PFSK-1 (cell line): ENCODE measurements around the gene PRICKLE4.
A peak's percentile ranks its signal among the peaks of the same experiment; 100 is the strongest.

ENCODE experiments used
- FOXP2 ChIP-seq: optimal IDR thresholded peaks from 2 replicates; pipeline ENCODE3; 2011; ENCODE audit warnings: borderline replicate concordance, control low read depth, inconsistent platforms; ENCODE audit not compliant: insufficient read depth; ENCODE audit errors: extremely low read length, extremely low read depth
- POLR2AphosphoS5 ChIP-seq: IDR thresholded peaks from 2 replicates; pipeline ENCODE4 v1.6.1; 2012; ENCODE audit warnings: low read depth, mild to moderate bottlenecking, control low read depth, low read length, moderate library complexity
- SIN3A ChIP-seq: IDR thresholded peaks from 2 replicates; pipeline ENCODE4 v1.6.1; 2012; ENCODE audit warnings: mild to moderate bottlenecking, low read length, moderate library complexity, borderline replicate concordance; ENCODE audit not compliant: insufficient read depth
- TAF1 ChIP-seq: IDR thresholded peaks from 2 replicates; pipeline ENCODE4 v1.6.1; 2012; ENCODE audit warnings: low read length, control low read depth, borderline replicate concordance; ENCODE audit not compliant: insufficient read depth
- TF ChIP-seq, protein P1 (sequence below), 2 experiments: IDR thresholded peaks; 2 replicates each; pipeline versions ENCODE4 v1.6.1 to v1.8.0; 2011 to 2012; ENCODE audit warnings: low read depth in 2 of 2, low read length in 2 of 2, control low read depth in 1 of 2, inconsistent platforms in 1 of 2, mild to moderate bottlenecking in 1 of 2, moderate library complexity in 1 of 2; ENCODE audit not compliant: insufficient read depth in 1 of 2

PRICKLE4 gene

DNA sequence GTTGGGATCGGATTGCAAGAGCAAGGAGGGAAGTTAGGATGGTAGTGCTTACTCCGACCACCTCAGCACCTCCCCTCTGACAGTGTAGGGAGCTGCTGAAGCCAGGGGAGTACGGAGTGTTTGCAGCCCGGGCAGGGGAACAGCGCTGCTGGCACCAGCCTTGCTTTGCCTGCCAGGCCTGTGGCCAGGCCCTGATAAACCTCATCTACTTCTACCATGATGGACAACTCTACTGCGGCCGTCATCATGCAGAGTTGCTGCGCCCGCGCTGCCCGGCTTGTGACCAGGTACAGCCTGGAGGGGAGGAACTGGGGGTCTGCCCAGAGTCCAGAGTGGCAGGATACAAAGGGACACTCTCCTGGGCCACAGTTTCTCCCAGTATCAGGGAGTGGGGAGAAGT is 4.7 kb downstream of the PRICKLE4 start:
- TF ChIP-seq, protein P1, sequence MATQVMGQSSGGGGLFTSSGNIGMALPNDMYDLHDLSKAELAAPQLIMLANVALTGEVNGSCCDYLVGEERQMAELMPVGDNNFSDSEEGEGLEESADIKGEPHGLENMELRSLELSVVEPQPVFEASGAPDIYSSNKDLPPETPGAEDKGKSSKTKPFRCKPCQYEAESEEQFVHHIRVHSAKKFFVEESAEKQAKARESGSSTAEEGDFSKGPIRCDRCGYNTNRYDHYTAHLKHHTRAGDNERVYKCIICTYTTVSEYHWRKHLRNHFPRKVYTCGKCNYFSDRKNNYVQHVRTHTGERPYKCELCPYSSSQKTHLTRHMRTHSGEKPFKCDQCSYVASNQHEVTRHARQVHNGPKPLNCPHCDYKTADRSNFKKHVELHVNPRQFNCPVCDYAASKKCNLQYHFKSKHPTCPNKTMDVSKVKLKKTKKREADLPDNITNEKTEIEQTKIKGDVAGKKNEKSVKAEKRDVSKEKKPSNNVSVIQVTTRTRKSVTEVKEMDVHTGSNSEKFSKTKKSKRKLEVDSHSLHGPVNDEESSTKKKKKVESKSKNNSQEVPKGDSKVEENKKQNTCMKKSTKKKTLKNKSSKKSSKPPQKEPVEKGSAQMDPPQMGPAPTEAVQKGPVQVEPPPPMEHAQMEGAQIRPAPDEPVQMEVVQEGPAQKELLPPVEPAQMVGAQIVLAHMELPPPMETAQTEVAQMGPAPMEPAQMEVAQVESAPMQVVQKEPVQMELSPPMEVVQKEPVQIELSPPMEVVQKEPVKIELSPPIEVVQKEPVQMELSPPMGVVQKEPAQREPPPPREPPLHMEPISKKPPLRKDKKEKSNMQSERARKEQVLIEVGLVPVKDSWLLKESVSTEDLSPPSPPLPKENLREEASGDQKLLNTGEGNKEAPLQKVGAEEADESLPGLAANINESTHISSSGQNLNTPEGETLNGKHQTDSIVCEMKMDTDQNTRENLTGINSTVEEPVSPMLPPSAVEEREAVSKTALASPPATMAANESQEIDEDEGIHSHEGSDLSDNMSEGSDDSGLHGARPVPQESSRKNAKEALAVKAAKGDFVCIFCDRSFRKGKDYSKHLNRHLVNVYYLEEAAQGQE (IDR thresholded peaks at IDR 0.05; ENCODE audit: insufficient read depth in 1 of 2, low read depth in 2 of 2, low read length in 2 of 2): no peak
- no peak for TF ChIP-seq FOXP2
- no peak for TF ChIP-seq TAF1
- no peak for TF ChIP-seq SIN3A
- TF ChIP-seq POLR2AphosphoS5: no peak

DNA sequence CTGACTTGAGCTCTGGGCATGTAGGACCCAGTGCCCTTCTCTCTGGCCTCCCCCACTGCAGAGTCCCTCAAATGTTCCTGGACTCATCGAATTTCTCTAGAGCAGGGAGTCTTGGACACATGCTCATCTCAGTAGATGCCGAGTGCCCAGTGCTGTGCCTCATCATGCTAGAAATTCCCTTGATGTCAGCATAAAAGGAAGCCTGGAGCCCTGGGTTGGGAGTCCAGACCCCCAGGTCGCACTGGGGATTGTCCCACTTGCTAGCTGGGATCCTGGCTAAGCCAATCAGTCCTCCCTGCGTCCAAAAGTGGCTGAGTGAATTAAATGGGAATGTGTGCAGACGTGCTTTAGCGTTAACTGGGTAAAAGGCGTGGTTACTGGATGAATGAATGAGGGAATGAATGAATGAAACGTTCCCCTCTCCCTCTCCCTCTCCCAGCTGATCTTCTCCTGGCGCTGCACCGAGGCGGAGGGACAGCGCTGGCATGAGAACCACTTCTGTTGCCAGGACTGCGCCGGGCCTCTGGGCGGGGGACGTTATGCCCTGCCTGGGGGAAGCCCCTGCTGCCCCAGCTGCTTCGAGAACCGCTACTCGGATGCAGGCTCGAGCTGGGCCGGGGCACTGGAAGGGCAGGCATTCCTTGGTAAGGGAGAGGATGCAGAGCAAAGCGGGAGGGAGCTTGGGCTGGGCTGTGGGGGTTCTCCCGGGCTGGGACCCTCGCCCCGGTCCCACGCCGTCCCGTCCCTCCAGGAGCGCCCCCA is 5.3 kb downstream of the PRICKLE4 start:
- no peak for TF ChIP-seq SIN3A
- TF ChIP-seq TAF1: no peak
- TF ChIP-seq, protein P1 (IDR thresholded peaks at IDR 0.05; ENCODE audit: insufficient read depth in 1 of 2, low read depth in 2 of 2, low read length in 2 of 2): no peak
- no peak for TF ChIP-seq FOXP2
- TF ChIP-seq POLR2AphosphoS5: no peak

DNA sequence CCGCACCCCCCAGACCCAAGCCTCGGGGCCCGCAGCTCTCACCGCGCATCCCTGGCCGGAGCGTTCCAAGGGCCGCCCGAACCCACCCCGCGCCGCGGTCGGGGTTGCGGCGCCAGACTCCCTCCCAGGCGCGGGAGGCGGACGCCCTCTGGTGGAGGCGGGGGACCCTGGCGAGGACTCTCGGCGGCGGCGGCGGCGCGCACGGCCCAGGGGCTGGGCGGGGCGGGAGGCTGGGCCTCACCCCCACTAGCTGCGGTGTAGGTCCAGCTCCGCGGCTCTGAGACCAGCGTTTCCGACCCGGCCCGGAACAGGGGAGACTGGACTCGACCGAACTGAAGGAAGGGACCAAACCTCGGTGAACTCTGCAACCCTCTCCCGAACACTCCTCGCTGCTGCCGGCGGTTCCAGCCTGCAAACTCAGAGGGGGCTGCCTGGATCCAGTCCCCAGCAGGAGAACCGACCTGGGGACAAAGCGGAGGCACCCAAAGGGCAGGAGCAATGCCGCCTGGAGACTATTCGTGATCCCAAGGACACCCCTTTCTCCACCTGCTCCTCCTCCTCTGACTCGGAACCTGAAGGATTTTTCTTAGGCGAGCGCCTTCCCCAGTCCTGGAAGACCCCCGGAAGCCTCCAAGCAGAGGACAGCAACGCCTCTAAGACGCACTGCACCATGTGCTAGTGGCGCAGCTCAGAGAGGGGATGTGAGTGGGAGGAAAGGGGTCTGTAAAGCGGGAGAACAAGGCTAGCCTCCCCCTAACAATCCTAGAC is 6.1 kb downstream of the PRICKLE4 start:
- peak; percentile 58; the same call in 1 of the 2 replicates for TF ChIP-seq TAF1
- TF ChIP-seq POLR2AphosphoS5: no peak; the same call in 1 of the 2 replicates
- no peak for TF ChIP-seq SIN3A
- no peak for TF ChIP-seq FOXP2

DNA sequence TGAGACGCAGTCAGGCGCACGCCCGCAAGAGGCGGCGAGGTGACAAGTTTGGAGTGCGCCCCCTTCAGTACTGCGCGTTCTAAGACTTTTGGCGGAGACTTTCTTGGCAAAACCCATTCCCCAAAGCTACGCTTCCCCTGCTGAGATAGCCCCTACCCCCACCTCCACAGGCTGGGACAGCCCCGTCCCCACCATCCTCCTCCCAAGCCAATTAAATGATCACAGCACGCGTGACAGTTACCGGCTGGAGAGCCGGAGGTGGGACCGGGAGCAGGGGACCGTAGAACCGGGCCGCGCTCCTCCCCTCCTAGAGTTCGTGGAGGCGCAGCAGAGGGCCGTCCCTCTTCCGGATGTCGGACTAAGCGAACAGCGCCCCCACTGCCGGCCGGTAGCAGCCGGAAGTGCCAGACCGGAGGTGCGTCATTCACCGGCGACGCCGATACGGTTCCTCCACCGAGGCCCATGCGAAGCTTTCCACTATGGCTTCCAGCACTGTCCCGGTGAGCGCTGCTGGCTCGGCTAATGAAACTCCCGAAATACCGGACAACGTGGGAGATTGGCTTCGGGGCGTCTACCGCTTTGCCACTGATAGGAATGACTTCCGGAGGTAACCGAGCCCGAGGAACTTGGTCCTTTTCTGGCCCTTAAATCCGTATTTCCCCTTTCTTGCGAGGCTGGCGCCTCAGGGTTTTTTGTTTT is 6.8 kb downstream of the PRICKLE4 start, which contains the start of gene TOMM6:
TOMM6 (plus strand) TSS at position 476 of the 699 bp plus-strand sequence; CDS start at position 480, 4 bp downstream.
- TF ChIP-seq TAF1 (peak; percentile 89), POLR2AphosphoS5 (peak; percentile 96), SIN3A (peak; percentile 40; the same call in 1 of the 2 replicates), FOXP2 (no peak)
- TF ChIP-seq, protein P1 (IDR thresholded peaks at IDR 0.05; ENCODE audit: insufficient read depth in 1 of 2, low read depth in 2 of 2, low read length in 2 of 2): peak; percentile 6 to 52; a peak in 2 of 4 replicates

DNA sequence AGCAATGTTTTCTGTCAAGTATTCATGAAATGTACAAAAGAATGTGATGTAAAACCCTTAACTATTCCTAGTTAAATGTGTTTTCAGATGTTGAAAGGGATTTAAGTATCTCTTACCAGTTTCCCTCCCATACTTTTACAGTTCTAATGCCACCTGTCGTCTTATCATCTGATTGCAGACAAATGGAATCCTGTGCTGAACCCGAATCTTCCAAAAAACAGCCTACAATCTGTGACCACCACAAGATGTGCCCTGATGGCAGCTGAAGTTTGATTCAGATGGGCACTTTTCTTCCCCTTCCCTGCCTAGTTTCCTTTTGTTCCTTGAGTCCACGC is 8.8 kb downstream of the PRICKLE4 start:
- TF ChIP-seq POLR2AphosphoS5: no peak
- TF ChIP-seq SIN3A: no peak
- TF ChIP-seq, protein P1 (IDR thresholded peaks at IDR 0.05; ENCODE audit: insufficient read depth in 1 of 2, low read depth in 2 of 2, low read length in 2 of 2): no peak
